Activated CD8-positive, alpha-beta memory T cell treated with anti-CD3 and anti-CD28 coated beads, Interleukin-2, amount 50 U/mL, for 1 hour (primary cell): ENCODE measurements around the gene CILP.
"Not testable (repeated sequence)": the region's sequence is repeated elsewhere in the genome, so short reads cannot be mapped to it uniquely, and the experiment has no call there.

Experiments
- DNase-seq: peaks from one replicate; pipeline ENCODE4 v3.0.0-alpha.2; 2020; ENCODE audit errors: extremely low read depth

CILP gene, protein sequence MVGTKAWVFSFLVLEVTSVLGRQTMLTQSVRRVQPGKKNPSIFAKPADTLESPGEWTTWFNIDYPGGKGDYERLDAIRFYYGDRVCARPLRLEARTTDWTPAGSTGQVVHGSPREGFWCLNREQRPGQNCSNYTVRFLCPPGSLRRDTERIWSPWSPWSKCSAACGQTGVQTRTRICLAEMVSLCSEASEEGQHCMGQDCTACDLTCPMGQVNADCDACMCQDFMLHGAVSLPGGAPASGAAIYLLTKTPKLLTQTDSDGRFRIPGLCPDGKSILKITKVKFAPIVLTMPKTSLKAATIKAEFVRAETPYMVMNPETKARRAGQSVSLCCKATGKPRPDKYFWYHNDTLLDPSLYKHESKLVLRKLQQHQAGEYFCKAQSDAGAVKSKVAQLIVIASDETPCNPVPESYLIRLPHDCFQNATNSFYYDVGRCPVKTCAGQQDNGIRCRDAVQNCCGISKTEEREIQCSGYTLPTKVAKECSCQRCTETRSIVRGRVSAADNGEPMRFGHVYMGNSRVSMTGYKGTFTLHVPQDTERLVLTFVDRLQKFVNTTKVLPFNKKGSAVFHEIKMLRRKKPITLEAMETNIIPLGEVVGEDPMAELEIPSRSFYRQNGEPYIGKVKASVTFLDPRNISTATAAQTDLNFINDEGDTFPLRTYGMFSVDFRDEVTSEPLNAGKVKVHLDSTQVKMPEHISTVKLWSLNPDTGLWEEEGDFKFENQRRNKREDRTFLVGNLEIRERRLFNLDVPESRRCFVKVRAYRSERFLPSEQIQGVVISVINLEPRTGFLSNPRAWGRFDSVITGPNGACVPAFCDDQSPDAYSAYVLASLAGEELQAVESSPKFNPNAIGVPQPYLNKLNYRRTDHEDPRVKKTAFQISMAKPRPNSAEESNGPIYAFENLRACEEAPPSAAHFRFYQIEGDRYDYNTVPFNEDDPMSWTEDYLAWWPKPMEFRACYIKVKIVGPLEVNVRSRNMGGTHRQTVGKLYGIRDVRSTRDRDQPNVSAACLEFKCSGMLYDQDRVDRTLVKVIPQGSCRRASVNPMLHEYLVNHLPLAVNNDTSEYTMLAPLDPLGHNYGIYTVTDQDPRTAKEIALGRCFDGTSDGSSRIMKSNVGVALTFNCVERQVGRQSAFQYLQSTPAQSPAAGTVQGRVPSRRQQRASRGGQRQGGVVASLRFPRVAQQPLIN

DNA sequence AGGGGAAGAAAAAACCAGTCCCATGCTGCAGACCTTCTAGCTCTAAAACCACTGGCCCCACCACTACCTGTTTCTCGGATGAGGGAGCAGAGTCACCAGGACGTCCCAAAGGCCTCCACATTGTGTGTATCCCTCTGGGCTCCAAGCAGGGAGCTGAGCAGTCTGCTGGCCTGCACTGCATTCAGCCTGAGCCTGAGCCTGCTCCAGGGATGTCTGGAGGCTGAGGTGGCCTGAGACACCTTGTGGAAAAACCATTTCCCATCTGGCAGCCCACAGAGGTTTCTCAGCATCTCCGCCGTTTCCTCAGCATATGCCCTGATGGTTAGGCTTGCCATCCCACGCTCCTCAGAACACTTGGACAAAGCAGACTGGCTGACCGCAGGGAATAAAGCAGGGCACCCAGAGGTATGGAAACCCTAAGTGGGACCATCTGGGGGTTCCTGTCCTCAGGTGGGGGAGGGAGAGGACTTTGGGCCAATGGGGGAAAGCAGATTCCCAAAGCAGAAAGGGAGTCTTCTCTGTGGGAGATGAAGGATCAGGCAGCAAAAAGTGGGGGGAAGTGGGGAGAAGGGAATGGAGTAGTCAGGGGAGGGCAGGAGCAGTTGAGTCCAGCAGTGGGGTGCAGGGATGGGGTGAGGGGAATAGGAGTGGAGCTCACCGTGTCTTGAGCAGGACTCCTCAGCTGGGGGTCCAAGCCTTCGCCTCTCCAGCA, at the start of gene CILP:
CILP (minus strand) TSS at position 704 of the 712 bp plus-strand sequence. CDS start 1,718 bp downstream, outside the sequence.
- DNase-seq = no peak

DNA sequence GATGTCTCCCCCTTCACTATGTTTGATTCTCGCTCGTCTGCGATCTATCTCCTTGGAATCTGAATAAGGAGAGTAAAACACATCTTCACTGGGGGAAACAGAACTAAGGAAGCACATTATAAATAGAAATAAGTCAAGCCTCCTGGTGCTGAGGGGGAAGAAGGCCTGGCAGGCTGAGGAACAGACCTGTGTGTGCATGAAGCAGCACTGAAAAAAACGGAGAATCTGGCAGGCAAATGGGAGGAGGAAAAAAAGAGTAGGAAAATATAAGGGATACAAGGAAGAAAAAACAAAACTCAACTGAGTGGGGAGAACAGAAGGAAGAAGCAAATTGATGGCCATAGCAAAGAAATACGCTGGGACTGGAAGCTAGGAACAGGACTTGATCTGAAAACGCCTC, 49.7 kb upstream of the CILP start:
- DNase-seq = no peak

DNA sequence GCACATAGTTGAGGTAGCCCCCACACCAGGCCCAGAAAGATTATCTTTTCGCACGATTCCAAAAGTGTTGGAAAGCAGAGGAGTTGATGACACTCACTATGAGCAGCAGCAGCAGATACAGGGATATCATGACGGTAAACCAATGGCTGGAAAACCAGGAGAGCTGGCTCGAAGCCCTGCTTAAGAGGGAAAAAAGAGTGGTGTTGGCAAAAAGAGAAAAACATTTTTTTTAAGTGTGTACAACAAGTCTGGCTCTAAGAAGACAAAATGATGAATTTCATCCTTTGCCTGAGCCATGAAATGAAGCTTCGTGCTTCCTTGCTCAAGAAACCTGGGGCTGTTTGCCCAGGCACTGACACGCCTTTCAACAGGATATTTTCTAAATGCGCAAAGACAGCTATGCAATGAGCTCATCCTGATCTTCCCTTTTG, 48.1 kb upstream of the CILP start:
- DNase-seq = no peak

DNA sequence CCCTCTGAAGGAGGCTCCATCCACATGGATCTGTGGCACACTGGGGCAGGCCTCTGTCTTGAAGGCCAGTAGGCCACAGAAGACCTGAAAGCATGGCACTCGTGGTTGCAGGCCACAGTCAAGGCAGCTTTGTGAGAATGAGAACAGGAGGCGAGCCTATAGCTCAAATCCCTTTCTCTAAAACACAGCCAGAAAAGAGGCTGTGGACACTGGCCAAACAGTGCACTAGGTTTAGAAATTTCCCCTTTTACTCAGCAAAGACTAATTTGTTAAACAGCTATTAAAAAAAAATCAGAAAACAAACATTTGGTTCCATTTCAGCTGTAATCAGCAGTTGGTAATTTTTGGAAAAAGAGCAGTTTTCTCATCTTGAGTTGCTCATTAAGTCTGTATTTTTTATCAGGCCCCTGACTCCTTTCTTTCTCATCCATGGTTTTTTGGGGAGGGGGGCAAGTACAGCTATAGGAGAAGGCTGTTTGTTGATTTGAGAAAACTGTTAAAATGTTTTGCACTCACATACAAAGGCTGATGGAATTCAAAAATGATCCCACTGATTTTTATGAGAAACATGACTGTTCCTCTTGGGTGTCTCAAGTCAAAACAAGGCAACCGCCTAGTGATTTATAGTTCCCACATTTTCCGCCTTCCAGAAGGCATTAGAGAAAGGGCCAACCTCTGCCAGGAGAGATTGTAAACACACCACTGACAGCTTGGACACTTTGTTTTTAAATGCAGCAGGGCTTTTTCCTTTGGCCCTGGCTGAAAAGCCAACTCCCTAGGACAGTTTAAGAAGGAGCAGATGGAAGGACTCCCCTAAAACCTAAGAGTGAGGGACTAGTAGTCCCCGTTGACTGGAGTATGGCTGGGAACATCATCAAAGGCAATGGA, 47.3 kb upstream of the CILP start:
- DNase-seq = no peak

DNA sequence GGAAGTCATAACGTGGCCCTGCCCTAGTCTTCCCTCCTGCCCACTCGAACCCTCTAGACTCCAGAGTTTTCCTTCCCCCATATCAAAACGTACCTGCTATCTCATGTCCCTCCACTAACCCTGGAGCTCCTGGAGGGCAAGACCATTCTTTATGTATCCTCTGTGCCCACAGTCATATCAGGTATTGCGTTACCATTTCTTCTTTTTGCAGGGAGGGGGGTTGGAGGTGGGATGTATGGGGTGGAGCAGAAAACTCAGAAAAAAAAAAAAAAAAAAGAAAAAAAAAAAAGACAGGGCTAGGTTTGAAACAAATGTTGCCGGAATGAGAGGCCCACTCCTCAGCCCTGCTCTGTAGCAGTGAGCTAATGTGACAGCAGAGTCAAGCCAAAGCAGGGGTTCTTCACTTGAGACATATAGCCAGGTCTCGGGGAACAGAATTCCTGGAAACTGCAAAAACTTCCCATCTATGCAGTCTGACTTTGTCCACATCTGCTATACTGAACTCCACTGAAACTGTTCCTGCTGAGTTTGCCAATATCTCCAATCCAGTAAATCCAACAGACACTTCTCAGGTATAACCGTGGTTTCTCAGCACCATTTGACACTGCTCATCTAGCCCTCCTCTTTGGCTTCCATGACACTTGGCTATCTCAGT, 44.3 kb upstream of the CILP start:
- DNase-seq = no peak

DNA sequence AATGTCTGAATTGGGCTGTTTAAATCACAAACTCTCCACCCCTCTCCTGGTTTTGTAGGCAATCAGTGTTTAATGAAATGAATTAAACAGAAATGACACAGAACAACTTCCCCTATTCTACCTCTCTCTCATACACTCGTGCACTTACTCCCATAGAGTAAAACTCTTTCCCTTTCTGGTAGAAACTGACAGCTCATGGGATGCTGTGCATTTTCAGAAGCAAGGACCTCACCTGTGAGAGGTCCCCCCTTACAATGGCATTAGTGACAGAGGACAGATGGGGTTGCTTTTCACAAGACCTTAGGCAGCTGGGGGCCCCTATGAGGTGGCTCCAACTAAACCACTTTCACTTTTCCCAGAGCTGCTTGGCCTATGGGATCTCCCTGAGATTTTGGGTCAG, 43.5 kb upstream of the CILP start:
- no peak for DNase-seq

DNA sequence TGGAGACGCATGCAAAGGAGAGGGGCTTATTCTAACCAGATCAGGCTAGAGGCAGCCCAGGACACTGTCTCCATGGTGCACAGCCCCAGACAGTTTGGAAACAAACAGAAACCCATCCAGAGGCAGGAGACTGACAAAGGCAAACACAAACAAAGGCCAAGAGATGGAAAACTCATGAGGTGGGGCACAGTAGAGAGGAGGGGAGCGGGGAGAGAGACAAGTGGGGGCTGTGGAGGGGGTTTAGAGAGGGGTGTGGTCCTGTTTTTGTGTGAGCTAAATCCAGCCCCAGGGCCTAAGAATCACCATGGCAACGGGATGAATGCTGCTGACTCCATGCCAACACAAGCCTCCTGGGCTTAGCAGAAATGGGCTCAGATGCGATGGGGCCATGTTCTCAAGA, 43.1 kb upstream of the CILP start:
- DNase-seq = no peak

DNA sequence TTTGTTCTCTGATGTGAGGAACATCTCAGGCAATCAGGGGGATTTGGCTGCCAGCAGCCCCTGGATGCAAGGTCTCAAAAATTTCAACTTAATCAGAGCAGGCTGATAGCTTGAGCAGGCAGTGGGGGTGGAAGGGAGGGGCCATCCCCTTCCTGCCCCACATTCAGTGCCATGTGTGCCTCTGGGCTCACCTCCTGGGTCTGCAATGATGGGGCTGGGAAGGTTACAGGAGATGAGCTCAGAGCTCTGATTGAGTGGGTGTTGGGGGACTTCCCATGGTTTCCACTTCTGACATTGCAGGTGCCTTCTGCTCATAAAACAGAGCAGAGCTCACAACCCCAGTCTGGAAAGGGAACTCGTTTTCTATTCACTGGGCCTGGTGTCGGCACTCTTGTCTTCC, 38.4 kb upstream of the CILP start:
- DNase-seq = no peak

DNA sequence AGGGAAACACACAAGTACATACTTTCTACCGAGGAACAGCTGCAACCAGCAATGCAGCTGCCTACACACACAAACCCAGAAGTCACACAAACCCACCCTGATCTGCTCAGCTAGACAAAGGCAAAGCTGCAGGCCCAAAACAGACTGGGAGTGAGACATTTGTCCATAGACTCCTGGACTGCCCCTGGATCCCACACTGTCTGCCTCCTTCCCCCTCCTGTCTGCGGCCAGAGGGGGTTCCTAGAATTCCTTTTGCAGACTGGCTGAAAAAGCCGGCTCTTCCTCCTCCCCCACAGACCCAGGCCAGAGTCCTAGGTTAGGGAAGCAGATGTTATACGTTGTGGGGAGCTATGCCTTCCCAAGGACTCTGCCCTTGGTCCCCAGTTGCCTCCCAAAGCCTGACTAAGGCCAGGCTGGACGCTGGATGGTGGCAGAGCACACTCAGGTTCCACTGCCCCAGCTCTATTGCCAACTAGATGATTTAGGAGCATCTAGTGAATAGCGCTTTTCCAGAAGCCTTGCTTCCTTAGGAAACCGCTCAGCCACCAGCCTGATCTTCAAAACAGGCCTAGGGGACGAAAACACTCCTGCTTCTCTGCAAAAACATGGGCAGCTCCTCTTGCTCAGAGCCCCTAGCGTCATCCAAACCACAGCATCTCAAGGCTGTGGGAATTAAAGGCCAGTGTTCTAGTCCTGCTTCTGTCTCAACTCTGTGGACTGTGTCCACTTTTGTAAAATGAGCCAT, 37.4 kb upstream of the CILP start:
- DNase-seq = no peak

DNA sequence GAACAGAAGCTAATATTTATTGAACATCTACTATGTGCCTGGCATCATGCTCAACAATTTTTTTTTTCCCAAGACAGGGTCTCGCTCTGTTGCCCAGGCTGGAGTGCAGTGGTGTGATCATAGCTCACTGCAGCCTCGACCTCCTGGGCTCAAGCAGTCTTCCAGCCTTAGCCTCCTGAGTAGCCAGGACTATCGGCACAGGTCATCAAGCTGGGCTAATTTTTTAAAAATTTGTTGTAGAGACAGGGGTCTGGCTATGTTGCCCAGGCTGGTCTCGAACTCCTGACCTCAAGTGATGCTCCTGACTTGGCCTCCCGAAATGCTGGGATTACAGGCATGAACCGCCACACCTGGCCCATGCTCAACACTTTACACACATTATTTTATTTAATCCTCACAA, 35.7 kb upstream of the CILP start:
- no peak for DNase-seq

DNA sequence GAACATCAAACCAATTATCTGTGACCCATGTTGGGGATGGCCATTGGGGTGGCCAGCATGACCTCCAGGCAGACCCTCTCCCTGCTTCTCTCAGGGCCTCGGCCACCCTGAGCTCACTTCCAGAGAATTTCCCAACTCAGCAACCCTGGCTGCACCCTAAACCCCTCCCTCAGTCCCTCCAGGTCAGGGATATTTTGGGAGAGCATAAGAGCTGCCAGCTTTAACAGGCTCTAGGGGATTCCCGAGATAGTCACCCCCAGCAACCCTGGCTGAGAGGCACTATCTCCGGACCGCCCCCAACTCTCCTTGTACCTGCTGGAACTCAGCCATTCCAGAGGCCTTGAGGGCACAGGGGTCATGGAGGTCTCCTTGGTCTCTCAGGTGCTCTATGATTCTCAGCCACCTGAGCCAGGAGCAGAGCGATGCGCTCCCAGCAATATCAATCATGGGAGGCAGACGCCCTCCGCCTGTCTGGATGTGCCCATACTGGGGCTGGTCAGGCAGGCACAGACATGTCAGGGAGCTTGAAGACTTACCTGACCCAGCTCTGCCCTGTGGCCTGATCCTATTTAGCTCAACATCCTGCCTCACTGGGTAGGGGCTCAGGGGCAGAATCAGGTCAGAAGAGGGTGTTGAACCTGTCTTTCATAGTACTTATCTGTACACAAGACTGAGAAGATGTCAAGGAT, 34.9 kb upstream of the CILP start:
- no peak for DNase-seq

DNA sequence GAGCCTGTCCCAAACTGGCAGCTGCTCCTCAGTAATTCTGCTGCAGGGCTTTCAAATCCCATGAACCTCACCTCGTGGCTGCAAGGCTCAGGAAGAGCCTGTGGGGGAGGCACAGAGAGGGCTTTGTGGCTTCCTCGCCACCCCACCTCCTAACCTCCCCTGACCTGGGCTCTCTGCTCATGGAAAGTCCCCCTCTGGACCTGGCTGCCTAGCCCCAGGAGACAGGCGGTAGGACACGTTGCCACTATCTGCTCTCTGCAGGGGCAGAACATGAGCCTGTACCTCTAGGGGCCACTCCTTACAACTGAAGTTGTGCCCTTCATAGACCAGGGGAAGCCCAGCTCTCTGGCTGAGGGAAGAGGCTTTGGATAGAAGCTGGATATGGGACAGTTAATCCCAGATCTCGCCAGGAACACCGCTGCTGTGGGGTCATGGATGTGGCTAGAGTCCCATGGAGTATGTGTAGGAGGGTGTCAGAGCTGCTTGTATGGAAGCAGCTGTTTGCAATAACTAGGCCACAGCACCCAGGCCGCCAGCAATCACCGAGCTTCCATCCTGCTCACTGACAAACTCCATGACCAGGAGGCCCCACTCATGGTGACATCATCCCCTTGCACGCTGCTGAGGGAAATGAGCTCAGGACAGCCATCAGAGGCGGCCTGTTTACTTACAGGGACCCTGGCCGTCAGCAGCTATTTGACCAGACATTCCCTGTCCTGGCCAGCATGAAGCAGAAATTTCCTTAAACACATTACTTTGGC, 34.0 kb upstream of the CILP start:
- no peak for DNase-seq

DNA sequence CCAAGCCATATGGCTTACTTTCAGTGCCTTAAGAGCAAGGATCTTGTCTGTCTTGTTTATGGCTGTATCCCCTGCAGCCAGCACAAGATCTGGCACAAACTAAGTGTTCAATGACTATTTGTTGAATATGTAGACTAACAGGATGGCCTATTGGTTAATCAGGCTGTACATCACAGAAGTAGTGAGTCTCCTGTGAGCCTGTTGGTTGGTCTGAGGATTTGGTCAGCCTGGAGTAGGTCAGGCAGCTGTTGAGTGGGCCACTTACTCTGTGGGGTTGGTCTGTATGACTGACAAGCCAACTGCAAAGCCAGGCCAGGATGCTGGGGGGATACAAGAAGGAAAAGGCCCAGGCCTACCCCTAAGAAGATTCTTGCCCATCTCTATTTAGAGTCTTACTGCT, 33.4 kb upstream of the CILP start:
- no peak for DNase-seq

DNA sequence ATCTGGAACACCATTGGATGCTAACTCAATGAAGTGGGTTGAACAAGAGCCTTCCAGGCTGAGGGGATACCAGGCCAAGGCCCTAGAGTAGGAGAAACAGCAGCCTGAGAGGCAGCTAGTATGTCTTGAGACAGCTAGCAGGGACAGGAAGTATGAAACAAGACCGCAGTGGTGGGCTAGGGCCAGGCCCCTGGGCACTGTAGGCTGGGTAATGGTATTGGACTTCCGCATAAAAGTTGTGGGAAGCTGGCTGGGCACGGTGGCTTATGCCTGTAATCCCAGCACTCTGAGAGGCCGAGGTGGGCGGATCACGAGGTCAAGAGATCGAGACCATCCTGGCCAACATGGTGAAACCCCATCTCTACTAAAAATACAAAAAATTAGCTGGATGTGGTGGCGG, 25.2 kb upstream of the CILP start:
- not testable (repeated sequence) for DNase-seq

DNA sequence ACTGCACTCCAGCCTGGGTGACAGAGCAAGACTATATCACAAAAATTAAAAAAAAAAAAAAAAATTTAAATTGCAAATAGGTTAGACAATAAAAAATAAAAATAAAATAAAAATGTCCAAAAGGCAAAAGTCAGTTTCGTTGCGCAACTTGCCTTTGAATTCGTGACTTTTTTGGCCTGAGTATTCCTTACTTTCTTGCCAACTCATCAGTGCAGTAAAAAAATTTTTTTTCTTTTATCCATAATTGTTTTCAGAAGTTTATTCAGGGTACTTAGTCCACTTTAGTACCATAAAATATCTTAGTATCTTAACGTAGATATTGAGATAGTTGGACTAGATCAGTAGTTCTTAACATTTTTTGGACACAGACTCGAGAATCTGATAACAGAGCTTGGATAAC, 22.4 kb upstream of the CILP start:
- DNase-seq = no peak

DNA sequence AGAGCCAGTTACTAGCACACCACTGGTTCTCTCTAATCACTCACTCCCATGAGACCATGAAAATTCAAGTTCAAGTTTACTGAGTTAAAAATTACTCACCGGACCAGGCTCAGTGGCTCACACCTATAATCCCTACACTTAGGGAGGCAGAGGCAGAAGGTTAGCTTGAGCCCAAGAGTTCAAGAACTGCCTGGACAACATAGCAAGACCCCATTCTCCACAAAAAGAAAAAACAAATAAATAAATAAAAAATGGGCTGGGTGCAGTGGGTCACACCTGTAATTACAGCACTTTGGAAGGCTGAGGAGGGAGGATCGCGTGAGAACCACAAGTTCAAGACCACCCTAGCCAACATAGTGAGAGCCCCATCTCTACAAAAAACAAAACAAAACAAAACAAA, 21.2 kb upstream of the CILP start:
- DNase-seq = no peak

DNA sequence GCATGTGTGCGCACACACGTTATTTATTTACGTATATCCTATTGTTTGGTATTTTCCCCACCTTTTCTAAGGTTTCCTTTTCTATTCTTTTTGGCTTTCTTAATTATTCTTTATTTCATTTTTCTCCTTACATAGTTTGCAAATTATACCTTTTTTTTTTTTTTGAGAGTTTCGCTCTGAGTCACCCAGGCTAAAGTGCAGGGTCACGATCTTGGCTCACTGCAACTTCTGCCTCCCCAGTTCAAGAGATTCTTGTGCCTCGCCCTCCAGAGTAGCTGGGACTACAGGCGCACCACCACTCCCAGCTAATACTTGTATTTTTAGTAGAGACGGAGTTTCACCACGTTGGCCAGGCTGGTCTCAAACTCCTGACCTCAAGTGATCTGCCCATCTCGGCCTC, 20.0 kb upstream of the CILP start:
- no peak for DNase-seq

DNA sequence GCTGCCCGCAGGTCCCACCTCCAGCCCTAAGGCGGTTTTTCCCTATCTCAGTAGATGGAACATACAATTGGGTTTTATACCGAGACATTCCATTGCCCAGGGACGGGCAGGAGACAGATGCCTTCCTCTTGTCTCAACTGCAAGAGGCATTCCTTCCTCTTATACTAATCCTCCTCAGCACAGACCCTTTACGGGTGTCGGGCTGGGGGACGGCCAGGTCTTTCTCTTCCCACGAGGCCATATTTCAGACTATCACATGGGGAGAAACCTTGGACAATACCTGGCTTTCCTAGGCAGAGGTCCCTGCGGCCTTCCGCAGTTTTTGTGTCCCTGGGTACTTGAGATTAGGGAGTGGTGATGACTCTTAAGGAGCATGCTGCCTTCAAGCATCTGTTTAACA, 15.6 kb upstream of the CILP start:
- DNase-seq = not testable (repeated sequence)
